HepG2 (cell line): ENCODE results near the gene GSDMA. TPM values are rescaled to one million over a fixed set of nuclear protein-coding genes. Genes with fewer than 3 reads are reported as not detected.

Experiments
- BCL6 ChIP-seq: IDR thresholded peaks from 2 replicates; pipeline ENCODE4 v1.6.1; 2016; ENCODE audit warnings: missing genetic modification reagents, missing compliant biosample characterization
- EZH2 ChIP-seq: conservative IDR thresholded peaks from 2 replicates; pipeline ENCODE4 v1.6.1; 2012; ENCODE audit warnings: mild to moderate bottlenecking, low read depth, low read length, moderate library complexity
- GABPA ChIP-seq, 2 experiments: IDR thresholded peaks; 2 replicates each; pipeline ENCODE4 v1.6.1; 2011 to 2016; ENCODE audit warnings: low read depth in 2 of 2, low read length in 1 of 2, missing biosample characterization in 1 of 2, missing genetic modification characterization in 1 of 2
- HHEX ChIP-seq: IDR thresholded peaks from 2 replicates; pipeline ENCODE4 v1.6.1; 2016; ENCODE audit warnings: control low read depth
- HNRNPL ChIP-seq: fragments of 200-400 bp; formaldehyde crosslinking; IDR thresholded peaks from 2 replicates; pipeline ENCODE4 v1.6.1; 2017; ENCODE audit warnings: mild to moderate bottlenecking, low read depth, low read length
- KDM3A ChIP-seq: IDR thresholded peaks from 2 replicates; pipeline ENCODE4 v1.6.1; 2018; ENCODE audit warnings: low read depth, missing compliant biosample characterization
- MAFF ChIP-seq: IDR thresholded peaks from 2 replicates; pipeline ENCODE4 v1.6.1; 2011; ENCODE audit warnings: low read depth, low read length, improper control_type of control experiment
- MEF2D ChIP-seq: sonication (generic); formaldehyde crosslinking; IDR thresholded peaks from 2 replicates; pipeline ENCODE4 v1.5.1; 2020; ENCODE audit warnings: mild to moderate bottlenecking, missing genetic modification reagents
- MIER2 ChIP-seq: IDR thresholded peaks from 2 replicates; pipeline ENCODE4 v1.6.1; 2016; ENCODE audit warnings: missing biosample characterization, missing genetic modification reagents
- NAIF1 ChIP-seq: sonication (generic); formaldehyde crosslinking; IDR thresholded peaks from 2 replicates; pipeline ENCODE4 v1.5.0; 2020; ENCODE audit warnings: mild to moderate bottlenecking, missing genetic modification reagents, borderline replicate concordance
- POLR2A ChIP-seq, 2 experiments: IDR thresholded peaks; 2 replicates each; pipeline ENCODE4 v1.6.1; 2011; ENCODE audit warnings: low read depth in 2 of 2, low read length in 2 of 2, mild to moderate bottlenecking in 1 of 2, moderate library complexity in 1 of 2; ENCODE audit not compliant: insufficient read depth in 1 of 2
- ZBTB8A ChIP-seq: sonication (generic); formaldehyde crosslinking; IDR thresholded peaks from 2 replicates; pipeline ENCODE4 v1.4.0; 2020; ENCODE audit warnings: mild to moderate bottlenecking, low read depth, missing genetic modification reagents, borderline replicate concordance
- ZNF10 ChIP-seq: sonication (generic); formaldehyde crosslinking; IDR thresholded peaks from 2 replicates; pipeline ENCODE4 v1.4.0; 2020; ENCODE audit warnings: mild to moderate bottlenecking, low read depth, missing genetic modification reagents, borderline replicate concordance
- ZNF20 ChIP-seq: sonication (generic); formaldehyde crosslinking; IDR thresholded peaks from 2 replicates; pipeline ENCODE4 v1.4.0; 2020; ENCODE audit warnings: mild to moderate bottlenecking, moderate library complexity, missing genetic modification reagents
- ZNF282 ChIP-seq: fragments of 450-650 bp; IDR thresholded peaks from 2 replicates; pipeline ENCODE4 v1.6.1; 2018; ENCODE audit not compliant: partially characterized antibody
- ZNF333 ChIP-seq: sonication (generic); formaldehyde crosslinking; IDR thresholded peaks from 2 replicates; pipeline ENCODE4 v1.4.0; 2020; ENCODE audit warnings: mild to moderate bottlenecking, missing genetic modification reagents, borderline replicate concordance
- ZNF350 ChIP-seq: sonication (generic); formaldehyde crosslinking; IDR thresholded peaks from 2 replicates; pipeline ENCODE4 v1.4.0; 2020; ENCODE audit warnings: mild to moderate bottlenecking, low read depth, missing genetic modification reagents, borderline replicate concordance
- ZNF550 ChIP-seq: sonication (generic); formaldehyde crosslinking; IDR thresholded peaks from 2 replicates; pipeline ENCODE4 v1.4.0; 2020; ENCODE audit warnings: mild to moderate bottlenecking, missing genetic modification reagents, borderline replicate concordance
- ZNF615 ChIP-seq: sonication (generic); formaldehyde crosslinking; IDR thresholded peaks from 2 replicates; pipeline ENCODE4 v1.5.0; 2020; ENCODE audit warnings: mild to moderate bottlenecking, missing genetic modification reagents, borderline replicate concordance
- ZNF629 ChIP-seq: sonication (generic); formaldehyde crosslinking; conservative IDR thresholded peaks from 2 replicates; pipeline ENCODE4 v1.5.0; 2020; ENCODE audit warnings: missing genetic modification reagents
- ZNF678 ChIP-seq: sonication (generic); formaldehyde crosslinking; IDR thresholded peaks from 2 replicates; pipeline ENCODE4 v1.4.0; 2020; ENCODE audit warnings: mild to moderate bottlenecking, missing genetic modification reagents
- ZNF83 ChIP-seq: sonication (generic); formaldehyde crosslinking; IDR thresholded peaks from 2 replicates; pipeline ENCODE4 v1.4.0; 2020; ENCODE audit warnings: missing genetic modification reagents, mild to moderate bottlenecking, borderline replicate concordance
- ZNF891 ChIP-seq: sonication (generic); formaldehyde crosslinking; IDR thresholded peaks from 2 replicates; pipeline ENCODE4 v1.5.0; 2020; ENCODE audit warnings: mild to moderate bottlenecking, missing genetic modification reagents
- ZUFSP ChIP-seq: sonication (generic); formaldehyde crosslinking; IDR thresholded peaks from 2 replicates; pipeline ENCODE4 v1.9.0; 2021; ENCODE audit warnings: missing genetic modification reagents, mild to moderate bottlenecking, borderline replicate concordance
- polyA plus RNA-seq, 8 experiments: library from polyadenylated mRNA; depleted of rRNA in 3 of 8; stranded (reverse) in 7 of 8; unstranded in 1 of 8; fragments of >200 nt; fragmentation: Illumina TruSeq in 4 of 8; extraction: Trizol in 4 of 8; gene quantifications; 2 replicates each; pipeline versions ENCODE4 v1.2.1 to v1.2.3, GENCODE V29; 2011 to 2016; ENCODE audit warnings: low read depth in 4 of 8, missing spikeins in 1 of 8, mixed read lengths in 1 of 8; ENCODE audit not compliant: insufficient read depth in 1 of 8
- total RNA-seq, 5 experiments: library from RNA; depleted of rRNA; stranded (reverse); fragments of >200 nt; fragmentation: Illumina TruSeq; extraction: Trizol; gene quantifications; 2 replicates each; pipeline ENCODE4 v1.2.3, GENCODE V29; 2016; ENCODE audit warnings: low read depth in 1 of 5
- TF ChIP-seq, protein P1 (sequence below): sonication (generic); formaldehyde crosslinking; IDR thresholded peaks from 2 replicates; pipeline ENCODE4 v1.4.0; 2020; ENCODE audit warnings: missing genetic modification reagents
- TF ChIP-seq, protein P2 (sequence below): sonication (generic); IDR thresholded peaks from 2 replicates; pipeline ENCODE4 v1.6.1; 2016; ENCODE audit warnings: low read depth, borderline replicate concordance

Gene GSDMA
- total and polyA plus RNA-seq, 2 of the 13 experiments (the other 11 are each of a cell fraction or from before 2014, with no cell fraction given) = not detected

DNA sequence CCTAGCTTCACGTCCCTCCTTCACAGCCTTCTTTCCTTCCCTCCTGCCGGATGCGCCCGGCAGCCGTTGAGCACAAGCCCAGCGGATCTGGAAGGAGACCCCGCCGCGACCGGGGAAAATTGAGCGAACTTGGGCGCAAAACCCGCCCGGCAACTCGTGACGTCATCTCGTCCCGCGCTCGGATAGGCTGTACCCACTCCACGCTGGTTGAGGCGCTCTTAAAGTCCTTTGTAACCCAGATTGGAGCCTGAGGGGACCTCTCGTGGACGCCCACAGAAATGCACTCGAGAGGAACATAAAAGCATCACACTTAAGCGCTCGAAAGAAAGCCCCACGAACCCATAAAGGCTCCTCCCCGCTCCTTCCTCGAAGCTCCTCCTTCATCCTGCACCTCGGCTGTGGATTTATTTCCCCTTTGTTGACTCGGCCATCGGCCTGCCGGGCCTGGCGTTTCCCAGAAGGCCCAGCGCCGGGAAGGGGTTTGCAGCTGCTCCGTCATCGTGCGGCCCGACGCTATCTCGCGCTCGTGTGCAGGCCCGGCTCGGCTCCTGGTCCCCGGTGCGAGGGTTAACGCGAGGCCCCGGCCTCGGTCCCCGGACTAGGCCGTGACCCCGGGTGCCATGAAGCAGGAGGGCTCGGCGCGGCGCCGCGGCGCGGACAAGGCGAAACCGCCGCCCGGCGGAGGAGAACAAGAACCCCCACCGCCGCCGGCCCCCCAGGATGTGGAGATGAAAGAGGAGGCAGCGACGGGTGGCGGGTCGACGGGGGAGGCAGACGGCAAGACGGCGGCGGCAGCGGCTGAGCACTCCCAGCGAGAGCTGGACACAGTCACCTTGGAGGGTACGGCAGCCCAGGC is 17.8 kb downstream of the GSDMA start, which contains the start of gene PSMD3 (continued):
- TF ChIP-seq ZBTB8A (CRISPR knock-in tag) (peak; percentile 81; the same call in 1 of the 2 replicates), BCL6 (CRISPR knock-in tag) (peak; percentile 72), ZNF891 (CRISPR knock-in tag) (peak; percentile 94), MIER2 (CRISPR knock-in tag) (peak; percentile 72; the same call in 1 of the 2 replicates), ZUFSP (CRISPR knock-in tag) (no peak), POLR2A (IDR thresholded peaks at IDR 0.05; ENCODE audit: insufficient read depth in 1 of 2, low read depth in 2 of 2, low read length in 2 of 2) (peak; percentile 86 to 92), KDM3A (peak; percentile 99), MEF2D (CRISPR knock-in tag) (peak; percentile 93; the same call in 1 of the 2 replicates), ZNF629 (CRISPR knock-in tag) (peak; percentile 63), HHEX (CRISPR knock-in tag) (no peak), EZH2 (no peak), ZNF282 (no peak), ZNF10 (CRISPR knock-in tag) (no peak), GABPA (IDR thresholded peaks at IDR 0.05; ENCODE audit: low read depth, low read length) (no peak), GABPA (CRISPR knock-in tag; IDR thresholded peaks at IDR 0.05; ENCODE audit: low read depth) (peak; percentile 82), ZNF333 (CRISPR knock-in tag) (peak; percentile 95), MAFF (peak; percentile 22; the same call in 1 of the 2 replicates), ZNF350 (CRISPR knock-in tag) (peak; percentile 99), ZNF83 (0 out of 2 replicates have a peak, but pooled peaks have one; percentile 63), ZNF678 (CRISPR knock-in tag) (peak; percentile 95), ZNF550 (CRISPR knock-in tag) (peak; percentile 96), ZNF615 (CRISPR knock-in tag) (peak; percentile 89), ZNF20 (CRISPR knock-in tag) (peak; percentile 94; the same call in 1 of the 2 replicates), NAIF1 (no peak; the same call in 1 of the 2 replicates), HNRNPL (peak; percentile 93)
- TF ChIP-seq, protein P1, sequence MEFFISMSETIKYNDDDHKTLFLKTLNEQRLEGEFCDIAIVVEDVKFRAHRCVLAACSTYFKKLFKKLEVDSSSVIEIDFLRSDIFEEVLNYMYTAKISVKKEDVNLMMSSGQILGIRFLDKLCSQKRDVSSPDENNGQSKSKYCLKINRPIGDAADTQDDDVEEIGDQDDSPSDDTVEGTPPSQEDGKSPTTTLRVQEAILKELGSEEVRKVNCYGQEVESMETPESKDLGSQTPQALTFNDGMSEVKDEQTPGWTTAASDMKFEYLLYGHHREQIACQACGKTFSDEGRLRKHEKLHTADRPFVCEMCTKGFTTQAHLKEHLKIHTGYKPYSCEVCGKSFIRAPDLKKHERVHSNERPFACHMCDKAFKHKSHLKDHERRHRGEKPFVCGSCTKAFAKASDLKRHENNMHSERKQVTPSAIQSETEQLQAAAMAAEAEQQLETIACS (CRISPR knock-in tag) = no peak; the same call in none of the 2 replicates
- TF ChIP-seq, protein P2, sequence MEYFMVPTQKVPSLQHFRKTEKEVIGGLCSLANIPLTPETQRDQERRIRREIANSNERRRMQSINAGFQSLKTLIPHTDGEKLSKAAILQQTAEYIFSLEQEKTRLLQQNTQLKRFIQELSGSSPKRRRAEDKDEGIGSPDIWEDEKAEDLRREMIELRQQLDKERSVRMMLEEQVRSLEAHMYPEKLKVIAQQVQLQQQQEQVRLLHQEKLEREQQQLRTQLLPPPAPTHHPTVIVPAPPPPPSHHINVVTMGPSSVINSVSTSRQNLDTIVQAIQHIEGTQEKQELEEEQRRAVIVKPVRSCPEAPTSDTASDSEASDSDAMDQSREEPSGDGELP = peak; percentile 82; the same call in 1 of the 2 replicates
